Naive thymus-derived CD8-positive, alpha-beta T cell (primary cell): Measurements from ENCODE around the gene FAAP24. TPM values are rescaled to one million over a fixed set of nuclear protein-coding genes. Genes with fewer than 3 reads are reported as not detected.
A peak's percentile ranks its signal among the peaks of the same experiment; 100 is the strongest.
"Not testable (repeated sequence)": the region's sequence is repeated elsewhere in the genome, so short reads cannot be mapped to it uniquely, and the experiment has no call there.

Experiments
- ATAC-seq, 2 donors: fragments of 150-1000 bp; cut with Tn5 transposase in 1 of 2; sonication (Bioruptor Pico), chemical (Tn5 transposase) in 1 of 2; 1 replicate in 1 of 2; 2 replicates in 1 of 2; pipeline ENCODE4 v1.10.0; 2021; ENCODE audit warnings: mild to moderate bottlenecking in 2 of 2, moderate library complexity in 2 of 2
- POLR2A ChIA-PET: fragments of 350-600 bp; sonication (Branson Sonifier 250); formaldehyde crosslinking; loops from one replicate; lab custom pipeline; 2021; ENCODE audit warnings: antibody characterized with exemption; lab: Charles Lee
- DNase-seq, 10 donors: peaks; one replicate each; pipeline versions ENCODE4 v3.0.0 to v3.0.0-alpha.2; 2020 to 2022
- H3K27ac Mint-ChIP-seq, 10 donors: one replicate each; pipeline ENCODE4 v1.8.0; 2020 to 2022; ENCODE audit warnings: mild to moderate bottlenecking in 10 of 10, mixed read lengths in 10 of 10, moderate library complexity in 4 of 10, inconsistent platforms in 1 of 10
- H3K27me3 Mint-ChIP-seq, 5 donors: one replicate each; pipeline ENCODE4 v1.8.0; 2021 to 2022; ENCODE audit warnings: mixed read lengths in 5 of 5
- H3K36me3 Mint-ChIP-seq, 3 donors: one replicate each; pipeline ENCODE4 v1.8.0; 2020 to 2022; ENCODE audit warnings: mixed read lengths in 3 of 3, mild to moderate bottlenecking in 2 of 3, inconsistent platforms in 1 of 3
- H3K4me1 Mint-ChIP-seq, 4 donors: one replicate each; pipeline ENCODE4 v1.8.0; 2021 to 2022; ENCODE audit warnings: mixed read lengths in 4 of 4
- H3K4me3 Mint-ChIP-seq, 10 donors: one replicate each; pipeline ENCODE4 v1.8.0; 2020 to 2022; ENCODE audit warnings: mild to moderate bottlenecking in 10 of 10, mixed read lengths in 10 of 10, moderate library complexity in 6 of 10, inconsistent platforms in 1 of 10
- H3K9me3 Mint-ChIP-seq, 9 donors: one replicate each; pipeline ENCODE4 v1.8.0; 2020 to 2022; ENCODE audit warnings: mixed read lengths in 9 of 9, mild to moderate bottlenecking in 3 of 9, inconsistent platforms in 1 of 9, moderate library complexity in 1 of 9
- polyA plus RNA-seq, 3 donors: library from polyadenylated mRNA; unstranded; fragments of 300-500 nt; fragmentation: Illumina TruSeq; gene quantifications; one replicate each; pipeline ENCODE4 v1.2.3, GENCODE V29; 2021
- total RNA-seq, 8 experiments: library from RNA in 2 of 8; stranded (reverse) in 2 of 8; gene quantifications; one replicate each; pipeline ENCODE4 v1.2.3 and lab custom pipeline; 2021 to 2026

FAAP24 gene
- total and polyA plus RNA-seq, 5 experiments from 2014 or later = 1.3 to 4.6 (median 1.9) TPM

DNA sequence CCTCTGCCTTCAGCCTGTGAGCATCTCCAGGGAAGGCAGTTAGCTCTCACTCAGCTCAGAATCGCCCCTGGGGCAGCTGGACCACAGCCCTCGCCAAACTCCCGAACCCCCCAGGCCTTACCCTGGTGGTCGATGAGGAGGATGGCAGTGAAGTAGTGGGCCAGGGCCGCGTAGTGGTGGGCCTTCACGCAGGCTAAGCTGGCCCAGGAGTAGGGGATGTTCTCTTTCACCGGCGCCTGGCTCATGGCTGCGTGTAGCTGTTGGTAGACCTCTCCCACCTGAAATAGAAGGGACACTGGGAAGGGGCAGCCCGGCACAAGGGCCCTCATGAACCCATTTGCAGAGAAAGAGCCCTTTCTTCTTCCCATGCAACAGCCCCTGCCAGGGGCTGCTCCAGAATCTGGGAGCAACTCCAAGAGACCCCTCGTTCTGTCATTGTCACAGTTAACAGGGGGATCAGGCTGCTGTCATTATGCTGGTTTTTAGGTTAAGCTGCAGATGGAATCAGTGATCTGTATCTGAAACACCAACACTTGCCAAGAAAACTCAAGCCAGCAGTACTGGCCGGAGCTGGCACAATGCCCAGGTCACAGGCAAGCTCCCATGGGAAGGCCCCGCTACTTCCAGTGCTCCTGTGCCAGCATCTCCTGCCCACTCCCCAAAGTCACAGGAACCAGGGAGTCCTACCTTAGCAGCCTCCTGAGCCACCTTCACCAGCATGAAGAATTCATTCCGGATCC is 30.3 kb downstream of the FAAP24 start:
- not testable (repeated sequence) for ATAC-seq

DNA sequence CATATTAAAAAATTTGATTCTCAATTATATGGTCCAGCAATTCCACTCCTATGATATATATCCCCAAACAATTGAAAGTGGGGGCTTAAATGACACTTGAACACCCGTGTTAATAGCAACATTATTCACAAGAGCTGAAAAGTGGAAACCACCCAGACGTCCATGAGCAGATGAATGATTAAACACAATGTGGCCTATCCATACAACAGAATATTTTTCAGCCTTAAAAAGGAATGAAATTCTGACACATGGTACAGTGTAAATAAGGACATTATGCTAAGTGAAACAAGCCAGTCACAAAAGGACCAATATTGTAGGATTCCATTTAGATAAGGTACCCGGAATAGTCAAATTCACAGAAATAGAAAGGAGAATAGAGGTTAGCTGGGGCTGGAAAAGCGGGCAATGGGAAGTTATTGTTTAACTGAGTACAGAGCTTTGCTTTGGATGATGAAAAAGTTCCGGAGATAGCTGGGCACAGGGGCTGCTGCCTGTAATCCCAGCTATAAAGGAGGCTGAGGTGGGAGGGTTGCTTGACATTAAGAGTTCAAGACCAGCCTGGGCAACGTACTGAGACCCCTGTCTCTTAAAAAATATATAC is 31.5 kb downstream of the FAAP24 start:
- H3K36me3 Mint-ChIP-seq, ATAC-seq, DNase-seq, H3K9me3 Mint-ChIP-seq, POLR2A ChIA-PET, H3K4me3 Mint-ChIP-seq, H3K27me3 Mint-ChIP-seq, H3K27ac Mint-ChIP-seq: not testable (repeated sequence)
- H3K4me1 Mint-ChIP-seq = peaks cover 6 to 22% (median 12%) of the 10 kb centered on the region in 4 donors

More for the DNA sequence above, 30.3 kb downstream of the FAAP24 start:
- H3K9me3 Mint-ChIP-seq, H3K4me3 Mint-ChIP-seq, H3K36me3 Mint-ChIP-seq, DNase-seq, H3K27me3 Mint-ChIP-seq: not testable (repeated sequence)
- POLR2A ChIA-PET = interaction anchor here (0.8 kb wide), 1 partner anchor 78 kb away, joined by 3 read pairs; the partner anchor contains the start of gene GPATCH1
- Mint-ChIP-seq H3K27ac (peak overlapping the region in 2 of 10 donors; percentile 34 to 37), H3K4me1 (peaks cover 8 to 25% (median 16%) of the 10 kb centered on the region in 4 donors)

DNA sequence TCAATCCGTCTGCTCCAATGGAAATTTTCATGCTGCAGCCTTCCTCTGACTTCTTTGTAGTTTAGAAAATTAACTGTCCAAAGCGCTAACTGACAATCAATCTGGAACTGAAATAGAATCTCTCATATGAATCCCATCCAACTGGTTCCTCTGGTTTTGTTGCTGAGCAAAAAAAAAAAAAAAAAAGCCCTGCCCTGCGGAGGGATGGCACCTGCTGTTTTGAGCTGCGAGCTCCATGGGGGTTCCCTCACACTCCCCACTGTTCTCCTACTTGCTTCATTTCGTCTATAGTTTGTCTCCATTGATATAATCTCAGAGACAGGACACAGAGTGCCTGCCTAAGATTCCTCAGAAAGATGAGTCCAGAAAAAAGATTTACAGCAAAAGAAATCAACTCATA is 33.4 kb downstream of the FAAP24 start:
- Mint-ChIP-seq H3K27me3 (peaks cover 0 to 2% (median 0%) of the 10 kb centered on the region in 5 donors), H3K27ac (peak overlapping the region in 1 of 10 donors; percentile 71), H3K4me3 (no peak overlapping the region), H3K9me3 (no peaks in the 10 kb centered on the region), H3K36me3 (no peaks in the 10 kb centered on the region), H3K4me1 (peaks cover 4 to 7% (median 5%) of the 10 kb centered on the region in 4 donors)
- DNase-seq = no peak
- no peak for ATAC-seq
- POLR2A ChIA-PET = no interaction called here

DNA sequence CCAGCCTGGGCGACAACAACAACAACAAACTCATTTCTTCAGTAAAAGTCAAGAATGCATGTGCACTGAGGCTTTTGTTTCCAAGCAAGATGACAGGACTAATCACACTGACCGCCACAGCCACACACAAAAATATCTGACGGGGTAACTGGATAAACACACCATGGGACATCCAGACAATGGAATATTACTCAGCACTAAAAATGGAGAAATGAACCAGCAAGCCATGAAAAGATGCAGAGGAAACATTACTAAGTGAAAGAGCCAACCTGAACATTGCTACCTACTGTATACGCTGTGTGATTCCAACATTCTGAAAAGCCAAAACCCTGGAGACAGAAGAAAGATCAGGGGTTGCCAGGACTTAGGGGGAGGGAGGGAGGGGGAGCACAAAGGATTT is 36.7 kb downstream of the FAAP24 start:
- peaks cover 0 to 3% (median 0%) of the 10 kb centered on the region in 5 donors for H3K27me3 Mint-ChIP-seq
- ATAC-seq (no peak), DNase-seq (no peak)
- H3K4me1 Mint-ChIP-seq = no peaks in the 10 kb centered on the region
- H3K27ac Mint-ChIP-seq = no peak overlapping the region
- no peaks in the 10 kb centered on the region for H3K9me3 Mint-ChIP-seq
- POLR2A ChIA-PET = no interaction called here
- no peak overlapping the region for H3K4me3 Mint-ChIP-seq
- no peaks in the 10 kb centered on the region for H3K36me3 Mint-ChIP-seq

DNA sequence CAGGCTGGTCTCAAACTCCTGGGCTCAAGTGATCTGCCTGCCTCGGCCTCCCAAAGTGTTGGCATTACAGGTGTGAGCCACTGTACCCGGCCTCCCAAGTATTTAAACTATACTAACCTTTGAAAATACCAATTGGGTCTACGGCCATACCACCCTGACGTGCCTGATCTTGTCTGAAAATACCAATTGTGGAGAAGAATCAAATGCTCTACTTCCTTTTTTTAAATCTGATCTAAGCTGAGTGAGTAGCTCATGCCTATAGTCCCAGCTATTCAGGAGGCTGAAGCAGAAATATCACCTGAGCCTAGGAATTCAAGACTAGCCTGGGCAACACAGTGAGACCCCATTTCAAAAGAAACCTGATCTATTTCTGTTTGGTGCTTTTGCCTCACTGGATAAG is 38.8 kb downstream of the FAAP24 start:
- ATAC-seq, H3K27me3 Mint-ChIP-seq, H3K36me3 Mint-ChIP-seq, H3K9me3 Mint-ChIP-seq, POLR2A ChIA-PET, H3K27ac Mint-ChIP-seq, DNase-seq, H3K4me3 Mint-ChIP-seq, H3K4me1 Mint-ChIP-seq: not testable (repeated sequence)

DNA sequence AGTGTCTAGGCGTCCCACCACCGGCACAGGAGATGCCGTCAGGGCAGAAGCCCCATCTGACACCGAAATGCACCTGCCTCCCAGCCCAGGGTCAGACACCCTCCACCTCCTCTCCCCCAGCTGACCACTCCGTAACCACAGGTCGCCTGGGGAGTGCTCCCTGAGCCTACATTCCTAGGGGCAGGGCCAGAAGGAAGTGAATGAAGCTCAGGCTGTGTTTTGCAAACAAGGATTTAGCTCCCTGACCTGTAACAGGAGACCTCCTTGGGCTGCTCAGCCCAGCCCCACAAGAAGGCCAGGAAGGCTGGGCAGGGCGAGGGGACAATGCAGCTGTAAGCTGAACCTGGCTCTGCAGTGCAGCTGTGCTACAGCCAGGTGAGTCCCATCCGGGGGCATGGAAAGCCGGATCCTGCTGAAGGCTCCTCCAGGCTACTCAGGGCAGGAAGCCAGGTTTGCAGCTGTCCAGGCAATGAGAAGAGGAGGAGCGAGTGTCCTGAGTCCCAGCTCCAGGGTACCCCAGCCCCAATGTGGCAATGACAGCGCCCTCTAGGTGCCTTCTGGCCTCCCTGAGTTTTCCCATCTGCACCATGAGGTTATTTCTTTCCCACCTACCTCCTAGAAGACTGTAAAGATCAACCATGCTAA is 50.6 kb downstream of the FAAP24 start:
- Mint-ChIP-seq H3K4me1 (peaks cover 0 to 2% (median 0%) of the 10 kb centered on the region in 4 donors), H3K4me3 (no peak overlapping the region), H3K27ac (no peak overlapping the region), H3K27me3 (peaks cover 0 to 8% (median 0%) of the 10 kb centered on the region in 5 donors), H3K9me3 (peaks cover 0 to 9% (median 0%) of the 10 kb centered on the region in 9 donors), H3K36me3 (no peaks in the 10 kb centered on the region)
- POLR2A ChIA-PET = interaction anchor here (0.7 kb wide), 1 partner anchor 559 kb away, joined by 3 read pairs; no protein-coding TSS in a partner anchor
- no peak for DNase-seq
- ATAC-seq = no peak

DNA sequence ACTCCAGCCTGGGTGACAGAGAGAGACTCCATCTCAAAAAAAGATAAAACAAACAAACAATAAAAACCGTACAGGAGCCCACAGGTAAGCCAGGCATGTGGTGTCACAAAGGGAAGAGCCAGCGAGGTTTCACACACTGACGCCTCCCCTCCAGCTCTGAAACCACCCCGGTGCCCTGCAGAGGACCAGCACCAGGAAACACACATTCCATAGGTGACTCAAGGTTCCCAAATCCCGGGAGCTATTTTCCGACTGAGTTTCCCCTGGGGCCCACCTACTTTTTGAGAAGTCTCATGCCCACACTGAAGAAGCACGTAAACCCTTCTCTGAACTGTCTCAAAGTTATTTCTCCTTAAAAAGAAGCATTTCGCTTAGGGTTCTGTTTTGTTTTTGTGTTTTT is 52.4 kb downstream of the FAAP24 start:
- ATAC-seq (no peak), DNase-seq (no peak)
- Mint-ChIP-seq H3K36me3 (peaks cover 0 to 4% (median 4%) of the 10 kb centered on the region in 3 donors), H3K9me3 (peaks cover 0 to 25% (median 9%) of the 10 kb centered on the region in 9 donors), H3K27me3 (peaks cover 0 to 8% (median 0%) of the 10 kb centered on the region in 5 donors), H3K4me3 (no peak overlapping the region), H3K27ac (no peak overlapping the region), H3K4me1 (peaks cover 0 to 2% (median 0%) of the 10 kb centered on the region in 4 donors)
- POLR2A ChIA-PET = no interaction called here

DNA sequence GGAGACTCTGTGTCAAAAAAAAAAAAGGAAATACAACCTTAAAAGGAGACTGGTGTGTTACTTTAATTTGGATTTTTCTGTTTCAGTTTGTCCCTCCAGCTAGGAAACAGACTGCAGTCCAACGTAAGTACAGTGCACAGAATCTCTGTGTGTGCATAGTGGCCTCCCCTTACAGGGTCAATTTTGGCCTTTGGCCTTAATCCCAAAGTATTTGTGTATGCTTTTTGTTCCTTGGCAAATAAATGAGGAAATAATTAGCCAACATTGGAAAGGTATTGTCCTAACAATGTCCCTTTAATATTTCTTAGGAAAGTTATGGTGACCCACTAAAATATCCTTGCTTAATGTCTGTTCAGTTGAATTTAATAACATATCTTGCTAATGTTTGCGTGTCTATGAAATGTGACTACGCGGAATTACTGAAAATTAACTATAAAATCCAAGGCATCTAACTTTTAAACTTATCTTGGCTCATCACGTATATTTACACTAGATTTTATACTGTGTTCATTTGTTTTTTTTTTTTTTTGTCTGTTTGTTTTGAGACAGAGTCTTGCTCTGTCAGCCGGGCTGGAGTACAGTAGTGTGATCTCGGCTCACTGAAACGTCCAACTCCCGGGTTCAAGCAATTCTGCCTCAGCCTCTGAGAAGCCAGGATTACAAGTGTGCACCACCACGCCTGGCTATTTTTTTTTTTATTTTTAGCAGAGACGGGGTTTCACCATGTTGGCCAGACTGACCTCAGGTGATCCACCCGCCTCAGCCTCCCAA is 53.6 kb downstream of the FAAP24 start:
- not testable (repeated sequence) for H3K27me3 Mint-ChIP-seq, H3K27ac Mint-ChIP-seq, ATAC-seq, H3K36me3 Mint-ChIP-seq, H3K4me1 Mint-ChIP-seq, H3K4me3 Mint-ChIP-seq, DNase-seq
- POLR2A ChIA-PET = interaction anchor here (0.7 kb wide), 1 partner anchor 64 kb away, joined by 3 read pairs; no protein-coding TSS in a partner anchor
- H3K9me3 Mint-ChIP-seq = peaks cover 0 to 37% (median 9%) of the 10 kb centered on the region in 9 donors

DNA sequence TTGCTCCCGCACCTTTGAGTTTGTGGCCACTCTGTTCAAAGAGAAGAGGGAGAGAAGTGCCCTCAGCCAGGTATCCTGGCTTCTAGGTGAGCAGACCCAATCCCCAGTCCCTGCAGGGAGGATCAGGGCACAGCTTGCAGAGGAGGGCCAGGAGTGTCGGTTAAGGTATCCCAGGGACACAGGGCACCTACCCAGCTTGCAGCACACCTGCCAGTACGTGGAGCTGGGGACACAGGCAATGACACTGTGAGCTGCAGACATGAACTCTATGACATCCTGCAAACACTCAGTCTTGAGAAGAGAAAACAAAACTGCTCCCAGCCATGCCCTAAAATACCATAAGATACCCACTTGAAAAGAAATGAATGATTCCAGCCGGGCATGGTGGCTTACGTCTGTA is 54.6 kb downstream of the FAAP24 start:
- not testable (repeated sequence) for H3K36me3 Mint-ChIP-seq, DNase-seq

More for the DNA sequence above, 54.6 kb downstream of the FAAP24 start:
- H3K4me1 Mint-ChIP-seq, POLR2A ChIA-PET, H3K27me3 Mint-ChIP-seq, H3K4me3 Mint-ChIP-seq, H3K27ac Mint-ChIP-seq, ATAC-seq: not testable (repeated sequence)
- H3K9me3 Mint-ChIP-seq = peaks cover 0 to 39% (median 9%) of the 10 kb centered on the region in 9 donors

Other genes starting within 250 kb of the FAAP24 start
- gene SLC7A9, start 102.5 kb upstream of the FAAP24 start, total RNA-seq = 1 to 10 TPM in 1 of 2 experiments, under 1 TPM in 1; 0.93 to 1.5 TPM
- gene SLC7A9, start 102.5 kb upstream of the FAAP24 start, polyA plus RNA-seq = not detected
- gene CEP89, start 284 bp upstream of the FAAP24 start, total RNA-seq = 10 to 100 TPM; 15.6 to 17.8 TPM
- 10 to 100 TPM in 1 of 3 donors, 1 to 10 TPM in 2; 6.8 to 11.3 (median 8.0) TPM for gene CEP89, start 284 bp upstream of the FAAP24 start, polyA plus RNA-seq
- gene RHPN2, start 92.6 kb downstream of the FAAP24 start, total RNA-seq = 1 to 10 TPM; 1.8 to 2.8 TPM
- 1 to 10 TPM in 2 of 3 donors, under 1 TPM in 1; 0.06 to 2.7 (median 1.1) TPM for gene RHPN2, start 92.6 kb downstream of the FAAP24 start, polyA plus RNA-seq
- 10 to 100 TPM; 18.3 to 21.7 TPM for gene GPATCH1, start 108.9 kb downstream of the FAAP24 start, total RNA-seq
- 1 to 10 TPM; 3.9 to 6.4 (median 5.0) TPM for gene GPATCH1, start 108.9 kb downstream of the FAAP24 start, polyA plus RNA-seq
- under 1 TPM in 1 of 2 experiments, not detected in 1; 0.60 TPM for gene WDR88, start 159.9 kb downstream of the FAAP24 start, total RNA-seq
- gene WDR88, start 159.9 kb downstream of the FAAP24 start, polyA plus RNA-seq = under 1 TPM; 0.10 to 0.27 (median 0.12) TPM
- gene LRP3, start 222.1 kb downstream of the FAAP24 start, total RNA-seq = not detected
- not detected for gene LRP3, start 222.1 kb downstream of the FAAP24 start, polyA plus RNA-seq